WI38 (cell line): ENCODE results near the gene ACIN1.

Experiments
- H3K4me3 ChIP-seq: 2 replicates; pipeline ENCODE4 v1.5.1; 2011; ENCODE audit warnings: low read depth, mild to moderate bottlenecking, control low read depth, low read length
- TF ChIP-seq, protein P1 (sequence below): IDR thresholded peaks from 2 replicates; pipeline ENCODE4 v1.5.1; 2012; ENCODE audit warnings: low read depth, mild to moderate bottlenecking, control low read depth, low read length

ACIN1 gene

DNA sequence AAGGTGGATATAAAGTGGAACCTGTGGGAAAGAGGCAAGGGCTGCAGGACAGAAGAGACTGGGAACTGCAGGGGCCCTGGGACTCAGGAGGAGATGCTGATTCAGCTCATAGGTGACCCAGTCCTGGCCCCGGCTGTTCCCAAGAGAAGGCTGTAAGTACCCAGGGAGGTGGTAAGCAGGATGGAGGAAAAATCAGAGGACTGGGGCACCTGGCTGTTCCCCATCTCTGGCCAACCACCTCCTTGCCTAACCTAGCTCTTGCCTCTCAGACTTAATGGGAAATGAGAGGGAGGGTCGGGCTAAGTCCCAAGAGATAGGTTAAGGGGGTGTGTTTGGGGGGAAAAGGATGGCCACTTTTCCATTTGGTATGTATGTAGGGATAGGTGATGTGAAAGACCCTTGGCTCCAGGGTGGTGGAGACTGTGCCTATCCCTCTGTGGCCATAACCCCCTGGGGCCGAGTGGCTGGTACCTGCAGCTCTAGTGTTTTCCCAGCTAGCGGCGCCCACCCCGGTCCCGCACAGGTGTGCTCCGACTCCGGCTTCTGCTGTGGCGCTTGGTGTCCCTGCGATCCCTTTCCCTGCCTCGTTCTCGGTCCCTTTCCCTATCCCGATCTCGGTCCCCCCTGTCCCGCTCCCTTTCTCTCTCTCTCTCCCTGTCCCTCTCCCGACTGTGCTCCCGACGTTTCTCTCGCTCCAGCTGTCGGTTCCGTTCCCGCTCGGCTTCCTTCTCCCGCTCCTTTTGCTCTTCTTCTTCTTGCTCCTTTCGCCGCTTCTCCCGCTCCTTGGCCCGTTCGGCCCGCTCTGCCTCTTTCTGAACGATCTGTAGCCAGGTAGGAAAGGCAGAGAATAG is 36.1 kb downstream of the ACIN1 start:
- TF ChIP-seq, protein P1, sequence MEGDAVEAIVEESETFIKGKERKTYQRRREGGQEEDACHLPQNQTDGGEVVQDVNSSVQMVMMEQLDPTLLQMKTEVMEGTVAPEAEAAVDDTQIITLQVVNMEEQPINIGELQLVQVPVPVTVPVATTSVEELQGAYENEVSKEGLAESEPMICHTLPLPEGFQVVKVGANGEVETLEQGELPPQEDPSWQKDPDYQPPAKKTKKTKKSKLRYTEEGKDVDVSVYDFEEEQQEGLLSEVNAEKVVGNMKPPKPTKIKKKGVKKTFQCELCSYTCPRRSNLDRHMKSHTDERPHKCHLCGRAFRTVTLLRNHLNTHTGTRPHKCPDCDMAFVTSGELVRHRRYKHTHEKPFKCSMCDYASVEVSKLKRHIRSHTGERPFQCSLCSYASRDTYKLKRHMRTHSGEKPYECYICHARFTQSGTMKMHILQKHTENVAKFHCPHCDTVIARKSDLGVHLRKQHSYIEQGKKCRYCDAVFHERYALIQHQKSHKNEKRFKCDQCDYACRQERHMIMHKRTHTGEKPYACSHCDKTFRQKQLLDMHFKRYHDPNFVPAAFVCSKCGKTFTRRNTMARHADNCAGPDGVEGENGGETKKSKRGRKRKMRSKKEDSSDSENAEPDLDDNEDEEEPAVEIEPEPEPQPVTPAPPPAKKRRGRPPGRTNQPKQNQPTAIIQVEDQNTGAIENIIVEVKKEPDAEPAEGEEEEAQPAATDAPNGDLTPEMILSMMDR = no peak
- H3K4me3 ChIP-seq = no peak overlapping the region

GRCh38 chr14:23057757-23058653 is 36.9 kb downstream of the ACIN1 start:
- H3K4me3 ChIP-seq = peak overlapping the region; percentile 63
- TF ChIP-seq, protein P1 = peak; percentile 88

DNA sequence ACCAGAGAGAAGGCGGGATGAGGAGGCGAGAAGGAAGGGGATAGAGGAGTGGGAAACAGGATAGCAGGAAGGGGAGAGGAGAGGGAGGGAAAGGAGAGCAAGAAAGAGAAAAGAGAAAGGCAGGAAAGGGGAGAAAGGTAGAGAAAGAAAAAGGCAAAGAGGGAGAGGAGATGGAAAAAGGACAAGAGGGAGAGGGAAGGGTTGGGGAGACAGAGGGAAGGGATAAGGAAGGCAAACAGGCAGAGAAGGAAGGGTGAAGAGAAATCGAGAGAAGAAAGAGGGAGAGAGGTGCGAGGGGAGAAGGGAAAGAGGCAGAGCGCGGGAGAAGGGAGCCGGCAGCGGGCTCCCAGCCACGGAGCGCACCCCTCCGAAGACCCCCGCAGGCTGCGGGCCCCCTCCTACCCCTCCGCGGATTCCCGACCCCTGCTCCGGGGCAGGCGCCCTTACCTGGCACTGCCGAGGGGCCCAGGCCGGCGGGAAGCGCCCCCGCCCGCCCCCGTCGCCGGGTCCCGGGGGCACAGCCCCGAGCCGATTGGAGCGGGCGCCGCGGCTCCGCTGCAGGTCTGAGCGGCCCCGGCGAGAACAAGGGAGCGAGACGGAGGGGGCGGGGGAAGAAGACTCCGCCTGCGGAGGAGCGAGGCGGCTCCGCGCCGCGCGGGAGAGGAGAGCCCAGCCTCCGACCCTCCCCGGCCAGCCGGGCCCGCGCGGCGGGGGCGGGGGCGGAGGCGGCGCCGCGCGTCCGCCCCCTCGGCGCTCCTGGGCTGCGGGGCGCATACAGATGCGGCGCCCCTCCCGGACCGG is 37.8 kb downstream of the ACIN1 start, which contains the start of gene CDH24:
CDH24 (minus strand) TSS at position 565 of the 801 bp plus-strand sequence. CDS start 1,787 bp downstream, outside the sequence.
- TF ChIP-seq, protein P1 = no peak
- H3K4me3 ChIP-seq = peak within 1 kb of the TSS; percentile 63

GRCh38 chr14:23056145-23056955 is 38.6 kb downstream of the ACIN1 start:
- H3K4me3 ChIP-seq = peak overlapping the region; percentile 63
- TF ChIP-seq, protein P1 = peak; percentile 83

GRCh38 chr14:23055621-23056144 is 39.3 kb downstream of the ACIN1 start:
- TF ChIP-seq, protein P1 = no peak
- H3K4me3 ChIP-seq = no peak overlapping the region

DNA sequence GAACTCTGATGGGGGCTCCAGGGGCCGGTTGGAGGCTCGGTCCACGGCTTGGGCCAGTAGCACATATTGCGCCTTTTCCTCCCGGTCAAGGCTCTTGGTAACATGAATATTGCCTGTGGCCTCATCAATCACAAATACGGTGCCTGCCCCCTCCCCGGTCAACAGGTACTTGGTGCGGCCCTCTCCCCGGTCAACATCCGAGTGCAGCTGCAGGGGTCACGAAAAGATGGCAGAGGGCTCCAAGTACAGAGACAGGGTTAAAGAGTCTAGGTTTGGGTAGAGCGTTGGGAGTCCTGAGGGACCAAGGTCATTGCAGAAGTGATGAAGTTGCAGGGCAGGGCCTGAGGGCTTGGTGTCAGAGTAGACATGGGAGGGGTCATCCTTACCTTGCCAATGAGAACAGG is 39.8 kb downstream of the ACIN1 start:
- TF ChIP-seq, protein P1 = no peak
- H3K4me3 ChIP-seq = no peak overlapping the region
